Hematopoietic multipotent progenitor cell treated with erythropoietin and hydrocortisone succinate and interleukin-3 and kit ligand, for 15 days (in vitro differentiated cells): Measurements from ENCODE around the gene SPIN2B.

ENCODE experiments used
- DNase-seq: peaks from one replicate; pipeline ENCODE4 v3.0.0-alpha.2; 2015; ENCODE audit warnings: low spot score

The SPIN2B gene

DNA sequence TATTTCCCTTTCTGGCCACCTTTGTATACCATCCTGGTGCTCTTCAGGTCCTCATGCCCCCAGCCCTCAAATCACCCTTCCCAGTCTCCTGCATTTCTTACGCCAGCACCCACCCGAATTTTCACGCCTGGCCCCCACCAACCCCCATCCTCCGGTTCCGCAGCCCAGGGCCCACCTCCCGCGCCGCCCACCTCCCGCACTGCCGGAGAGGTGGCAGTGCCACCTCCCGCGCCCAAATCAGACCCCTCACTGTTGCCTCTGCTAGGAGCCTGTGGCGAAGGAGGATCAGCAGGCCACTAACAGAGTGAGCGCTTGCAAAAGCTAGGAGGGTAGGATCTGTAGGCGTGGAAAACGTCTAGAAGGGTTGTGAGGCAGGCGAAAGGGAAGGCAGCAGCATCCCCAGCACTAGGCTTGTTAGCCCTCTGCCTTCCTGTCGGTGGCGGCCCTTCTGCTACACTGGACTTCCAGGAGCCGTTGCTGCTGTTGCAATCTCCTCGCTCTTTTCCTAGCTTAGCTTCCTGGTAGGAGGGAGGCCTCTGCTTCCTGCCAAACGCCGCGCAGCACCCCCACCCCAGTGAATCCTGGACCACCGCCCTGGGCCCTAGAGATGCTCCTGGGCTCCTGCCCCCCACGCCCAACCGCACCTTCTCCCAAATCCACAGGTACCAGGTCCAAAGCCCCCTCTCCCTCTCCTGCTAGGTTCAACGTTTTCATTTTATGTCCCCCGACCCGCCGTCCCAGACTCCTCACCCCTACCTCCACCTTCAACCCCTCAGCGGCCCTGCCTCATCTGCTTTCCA lies 51.0 kb downstream of the SPIN2B start:
- DNase-seq, result no peak
